GM18499 (cell line): ENCODE measurements around the gene NRAP.

Experiments
- ATAC-seq: cut with Tn5 transposase; IDR thresholded peaks from one replicate; pipeline ENCODE4 v1.9.1; 2021; ENCODE audit warnings: moderate number of reproducible peaks; ENCODE audit not compliant: insufficient read depth, unreplicated experiment

The NRAP gene

DNA sequence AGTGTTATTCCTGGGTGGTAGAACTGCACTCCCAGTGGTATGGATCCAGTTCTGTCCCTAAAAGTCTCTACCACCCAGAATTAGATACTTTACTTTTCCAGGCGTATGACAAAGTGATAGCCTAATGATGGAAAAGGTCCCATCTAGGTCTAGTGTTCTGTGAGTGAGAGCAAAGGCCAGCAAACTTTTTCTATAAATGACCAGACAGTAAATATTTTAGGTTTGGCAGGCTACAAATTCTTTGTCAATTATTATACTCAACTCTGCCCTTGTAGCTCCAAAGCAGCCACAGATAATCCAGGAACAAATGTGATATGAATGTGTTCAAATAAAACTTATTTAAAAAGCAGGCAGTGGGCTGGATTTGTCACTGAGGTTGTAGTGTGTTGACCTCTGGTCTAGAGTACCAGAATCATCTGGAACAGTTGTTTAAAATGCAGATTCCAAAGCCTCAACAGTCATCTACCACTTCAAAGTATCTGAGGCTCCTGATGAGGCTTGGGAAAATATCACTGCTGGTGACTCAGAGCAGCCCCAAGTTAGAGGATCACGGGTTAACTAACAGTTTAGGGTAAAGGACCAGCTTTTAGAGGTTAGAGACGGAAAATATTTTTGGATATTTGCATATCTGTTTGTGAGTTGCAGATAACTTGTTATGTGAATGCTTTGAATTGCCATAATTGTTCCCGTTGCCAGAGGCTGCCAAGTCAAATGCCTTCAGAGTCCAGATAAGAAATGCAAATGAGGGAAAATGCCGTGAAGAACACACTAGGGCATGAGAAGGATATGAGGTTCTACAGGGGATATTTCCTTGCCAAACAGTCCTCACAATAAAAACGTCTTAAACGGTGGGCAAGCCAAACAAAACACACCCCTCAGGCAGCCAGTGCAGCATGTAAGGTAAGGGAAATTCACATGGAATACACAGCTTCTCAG lies 19.4 kb downstream of the NRAP start:
- ATAC-seq = no peak

DNA sequence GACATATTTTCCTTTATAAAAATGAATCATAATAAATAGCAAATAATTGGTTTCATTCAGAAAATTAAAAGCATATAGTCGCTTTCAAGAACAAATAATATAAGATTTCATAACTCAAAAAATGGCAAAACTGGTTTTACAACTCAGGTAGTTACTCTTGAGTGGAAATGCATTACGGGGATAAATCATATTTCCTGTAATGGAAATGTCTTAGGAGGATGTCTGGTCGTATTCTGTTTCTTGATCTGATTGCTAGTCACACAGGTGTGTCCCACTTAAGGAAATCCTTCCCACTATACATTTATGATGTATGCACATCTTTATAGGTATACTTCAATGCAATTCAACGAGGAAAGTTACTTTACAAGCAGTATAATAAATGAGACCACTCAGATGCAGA lies 20.7 kb downstream of the NRAP start:
- no peak for ATAC-seq

DNA sequence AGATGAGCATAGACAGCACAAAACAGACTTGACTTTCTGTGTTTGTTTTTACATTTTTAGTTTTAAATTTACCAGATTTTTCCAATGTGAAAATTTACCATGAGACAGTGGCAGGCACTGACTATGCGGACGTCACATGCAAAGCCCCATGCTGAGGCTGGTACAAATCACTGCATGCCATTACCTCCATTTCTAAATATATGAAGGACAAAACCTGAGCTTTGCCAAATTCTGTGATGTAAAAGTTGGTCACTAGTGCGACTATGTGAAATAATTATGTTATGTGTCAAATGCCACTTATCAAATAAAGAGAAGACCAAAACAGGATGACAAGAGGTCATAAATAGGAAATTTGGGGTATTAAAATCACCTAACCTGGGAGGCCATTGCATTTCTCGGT lies 22.1 kb downstream of the NRAP start:
- ATAC-seq = no peak

- ATAC-seq = no peak
Measured at GRCh38 chr10:113639966-113640365, 23.9 kb downstream of the NRAP start.

DNA sequence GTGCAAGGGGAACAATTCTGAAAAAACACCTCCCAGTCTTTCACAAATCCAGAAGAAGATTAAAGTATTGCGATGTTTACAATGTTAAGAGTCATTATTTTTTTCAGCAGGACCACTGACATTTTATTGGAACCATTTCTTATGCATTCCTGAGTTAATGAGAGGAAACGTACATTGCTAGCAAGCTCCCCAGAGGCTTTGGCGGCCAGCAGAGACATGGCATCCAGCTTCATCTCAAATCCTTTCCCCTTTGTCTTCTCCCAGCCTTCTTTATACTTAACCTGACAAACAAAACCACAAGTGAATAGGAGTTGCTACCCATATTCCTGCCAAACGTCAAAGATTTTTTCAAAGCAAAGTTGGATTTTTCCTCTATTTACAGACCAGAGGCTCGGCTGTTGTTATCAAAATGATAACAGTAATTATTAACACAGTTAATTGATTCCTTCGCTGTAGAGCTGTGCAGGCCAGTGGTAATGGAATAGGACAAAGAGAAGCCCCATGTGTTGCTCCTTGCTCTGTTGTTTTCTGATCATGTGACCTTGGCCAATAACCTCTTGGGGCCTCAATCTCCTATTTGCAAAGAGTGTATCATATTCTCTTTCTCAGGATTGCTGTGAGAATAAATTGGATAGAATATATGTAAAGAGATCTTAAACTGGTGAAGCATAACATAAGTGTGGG lies 32.0 kb downstream of the NRAP start:
- ATAC-seq = no peak

GRCh38 chr10:113630929-113631533 lies 32.8 kb downstream of the NRAP start:
- no peak for ATAC-seq

- no peak for ATAC-seq
Measured at GRCh38 chr10:113628607-113629153, 35.2 kb downstream of the NRAP start.

- no peak for ATAC-seq
Measured at GRCh38 chr10:113627836-113628235, 36.0 kb downstream of the NRAP start.

DNA sequence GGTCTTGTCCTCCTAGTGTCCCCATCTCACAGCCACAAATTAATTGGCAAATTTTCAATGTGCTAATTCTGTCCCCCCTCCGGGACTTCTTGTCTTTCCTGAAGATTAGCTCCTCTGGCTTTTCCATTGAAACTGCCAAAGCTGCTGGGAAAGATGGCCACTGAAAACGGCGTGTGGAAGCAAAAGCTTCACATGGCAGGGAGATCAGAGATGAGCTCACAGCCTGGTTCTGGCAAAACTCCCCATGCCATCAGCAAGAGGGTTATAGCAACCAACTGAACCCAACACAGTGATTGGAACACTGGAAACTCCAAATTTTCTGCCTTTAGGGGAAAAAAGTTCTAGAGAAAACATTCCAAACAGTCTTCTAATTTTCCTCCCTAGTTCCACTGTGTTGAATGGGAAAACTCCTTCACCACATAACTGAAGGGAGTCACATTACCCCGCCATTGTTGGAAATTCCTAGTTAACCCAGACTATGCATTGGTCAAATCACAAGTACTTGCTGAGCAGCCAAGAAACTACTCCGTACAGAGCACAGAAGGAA lies 37.0 kb downstream of the NRAP start:
- ATAC-seq = no peak

- ATAC-seq = no peak
Measured at GRCh38 chr10:113625461-113626186, 38.2 kb downstream of the NRAP start.

DNA sequence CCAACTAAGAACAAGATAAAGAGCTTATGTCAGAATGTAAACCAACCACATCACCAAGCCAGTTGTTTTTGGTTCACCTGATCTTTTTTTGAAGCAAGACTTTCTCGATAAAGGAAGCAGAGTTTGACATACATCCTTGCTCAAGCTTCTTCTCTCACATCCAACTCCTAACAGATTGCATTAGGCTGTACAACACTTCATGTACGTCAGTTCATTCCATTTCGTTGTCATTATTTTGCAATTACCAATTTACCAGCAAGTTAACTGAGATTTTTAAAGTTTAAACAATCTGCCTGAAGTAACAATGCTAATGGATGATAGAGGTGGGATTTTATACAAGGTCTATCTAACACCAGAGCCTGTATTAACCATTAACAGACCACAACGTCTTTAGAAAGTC lies 41.0 kb downstream of the NRAP start:
- ATAC-seq = no peak

DNA sequence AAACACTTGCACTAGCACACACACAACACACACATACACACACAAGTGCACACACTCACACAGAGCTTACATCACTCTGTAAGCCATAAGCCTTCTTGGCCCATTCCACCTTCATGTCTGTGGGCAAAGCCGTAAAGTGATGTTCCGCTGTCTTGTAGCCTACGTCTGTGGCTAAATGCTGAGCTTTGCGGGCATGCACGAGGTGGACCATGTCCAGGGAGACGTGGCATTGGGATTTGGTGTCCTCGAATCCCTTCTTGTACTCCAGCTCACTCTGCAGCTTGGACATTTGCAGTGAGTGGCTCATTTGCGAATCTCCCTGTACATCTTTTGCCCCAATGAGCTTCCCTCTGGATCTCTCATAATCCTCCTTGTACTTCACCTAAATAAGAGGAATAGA lies 42.0 kb downstream of the NRAP start:
- no peak for ATAC-seq

GRCh38 chr10:113620936-113621335 lies 42.9 kb downstream of the NRAP start:
- no peak for ATAC-seq

- no peak for ATAC-seq
Measured at GRCh38 chr10:113620511-113620910, 43.3 kb downstream of the NRAP start.

DNA sequence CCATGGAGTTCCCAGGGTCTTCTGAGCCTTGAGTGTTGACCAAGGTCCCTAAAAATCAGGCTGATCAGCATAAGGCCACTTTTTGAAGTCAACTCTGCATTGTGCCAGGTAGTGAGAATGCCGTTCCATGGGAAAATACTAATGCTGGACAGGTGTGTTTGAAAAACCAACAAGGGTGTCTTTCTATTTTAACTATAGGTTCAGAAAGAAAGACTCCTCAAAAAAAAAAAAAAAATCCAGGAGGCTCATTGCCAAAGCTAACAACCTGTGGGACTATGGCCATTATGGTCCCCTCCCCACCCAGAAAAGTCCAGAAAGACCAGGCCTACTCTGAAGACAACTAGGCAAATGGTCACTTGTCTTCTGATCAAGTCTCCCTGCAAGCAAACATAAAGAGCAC lies 44.4 kb downstream of the NRAP start:
- no peak for ATAC-seq

GRCh38 chr10:113618338-113618737 lies 45.5 kb downstream of the NRAP start:
- no peak for ATAC-seq

DNA sequence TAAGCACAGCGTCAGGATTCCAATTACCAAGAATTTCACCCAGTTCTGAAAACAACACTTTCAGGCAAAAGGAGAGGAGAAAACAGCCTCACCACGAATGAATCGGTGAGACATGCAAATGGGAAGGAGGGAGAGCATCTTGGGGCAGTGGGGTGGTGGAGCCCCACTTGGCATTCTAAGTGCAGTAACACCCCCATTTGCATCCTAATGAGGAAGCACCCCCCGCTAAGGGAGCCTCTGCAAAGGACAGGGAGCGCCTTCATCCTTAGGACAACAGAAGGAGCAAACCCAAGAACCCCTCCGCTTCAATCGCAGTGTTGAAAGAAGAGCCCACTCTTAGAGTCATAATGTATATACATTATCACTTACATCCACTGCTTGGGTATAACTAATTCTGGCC lies 46.8 kb downstream of the NRAP start:
- ATAC-seq = no peak

DNA sequence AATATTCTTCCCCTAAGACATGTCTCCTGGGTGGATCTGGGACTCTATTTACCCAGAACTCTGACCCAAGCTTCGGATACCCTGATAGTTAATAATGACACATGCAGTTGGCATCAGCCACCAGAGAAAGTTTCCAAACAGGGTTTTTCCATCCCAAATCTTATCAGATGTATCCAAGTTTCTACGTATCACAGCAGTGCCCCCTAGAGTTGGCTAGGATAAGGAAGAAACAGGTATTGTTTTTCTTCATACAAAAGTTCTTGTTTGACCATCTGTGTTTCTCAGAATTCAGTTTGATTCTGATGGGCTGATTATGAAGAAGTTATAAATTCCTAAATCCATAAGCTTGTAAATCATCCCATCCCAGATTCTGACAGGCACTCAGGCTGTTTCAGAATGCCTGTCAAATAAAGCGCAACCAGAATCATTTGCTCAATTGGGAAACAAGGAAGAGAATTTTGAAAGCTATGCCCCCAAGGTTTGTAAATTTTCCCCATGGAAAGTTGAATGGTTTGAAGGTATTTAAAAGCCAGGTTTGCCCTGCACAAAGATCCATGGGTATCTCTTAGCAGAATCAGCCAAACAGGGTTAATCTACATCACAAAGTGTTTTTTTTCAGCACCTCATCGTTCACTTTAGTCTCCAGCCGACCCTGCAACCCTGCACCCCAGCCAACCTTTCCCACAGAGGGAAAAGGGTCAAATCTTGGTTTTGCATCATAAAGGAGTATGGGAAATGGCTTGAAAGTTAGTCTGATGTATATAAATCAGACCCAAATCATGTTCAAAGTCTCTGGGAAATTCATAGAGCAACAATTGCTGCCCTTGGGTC lies 47.4 kb downstream of the NRAP start:
- ATAC-seq = no peak

DNA sequence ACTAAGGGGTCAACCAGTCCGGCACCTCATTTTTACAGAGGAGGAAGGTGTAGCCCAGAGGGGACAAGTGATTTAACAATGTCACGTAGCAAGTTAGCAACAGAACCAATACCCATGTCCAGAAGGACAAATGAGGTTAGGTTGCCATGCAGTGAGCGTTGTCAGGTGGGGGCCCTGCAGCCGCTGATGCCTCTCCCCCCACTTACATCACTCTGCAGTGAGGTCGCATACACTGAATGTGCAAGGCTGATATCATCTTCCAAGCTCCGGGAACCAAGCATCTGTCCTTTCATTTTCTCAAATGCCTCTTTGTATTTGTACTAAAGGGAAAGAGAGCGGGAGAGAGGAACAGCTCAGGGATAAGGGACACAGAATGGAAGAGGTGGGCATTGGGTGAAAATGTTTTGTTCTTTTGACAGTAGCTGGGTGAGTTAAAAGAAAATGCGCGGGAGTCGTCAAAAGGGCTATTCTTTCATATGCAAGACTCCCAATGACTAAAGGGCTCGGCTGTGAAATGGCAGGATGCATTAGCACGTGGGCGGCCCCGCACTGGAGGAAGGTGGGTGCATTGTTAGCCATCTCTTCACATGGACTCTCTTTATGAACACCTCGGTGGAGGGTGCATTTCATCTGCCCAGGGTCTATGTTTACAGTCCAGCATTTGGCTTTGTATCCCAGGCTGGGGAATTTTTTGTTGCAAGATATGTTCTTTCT lies 49.7 kb downstream of the NRAP start:
- no peak for ATAC-seq
